ENCODE results near the gene ITGB4. TPM values are rescaled to one million over a fixed set of nuclear protein-coding genes. Genes with fewer than 3 reads are reported as not detected.

ITGB4 gene
- total RNA-seq: 0.28 TPM in 2 replicates

DNA sequence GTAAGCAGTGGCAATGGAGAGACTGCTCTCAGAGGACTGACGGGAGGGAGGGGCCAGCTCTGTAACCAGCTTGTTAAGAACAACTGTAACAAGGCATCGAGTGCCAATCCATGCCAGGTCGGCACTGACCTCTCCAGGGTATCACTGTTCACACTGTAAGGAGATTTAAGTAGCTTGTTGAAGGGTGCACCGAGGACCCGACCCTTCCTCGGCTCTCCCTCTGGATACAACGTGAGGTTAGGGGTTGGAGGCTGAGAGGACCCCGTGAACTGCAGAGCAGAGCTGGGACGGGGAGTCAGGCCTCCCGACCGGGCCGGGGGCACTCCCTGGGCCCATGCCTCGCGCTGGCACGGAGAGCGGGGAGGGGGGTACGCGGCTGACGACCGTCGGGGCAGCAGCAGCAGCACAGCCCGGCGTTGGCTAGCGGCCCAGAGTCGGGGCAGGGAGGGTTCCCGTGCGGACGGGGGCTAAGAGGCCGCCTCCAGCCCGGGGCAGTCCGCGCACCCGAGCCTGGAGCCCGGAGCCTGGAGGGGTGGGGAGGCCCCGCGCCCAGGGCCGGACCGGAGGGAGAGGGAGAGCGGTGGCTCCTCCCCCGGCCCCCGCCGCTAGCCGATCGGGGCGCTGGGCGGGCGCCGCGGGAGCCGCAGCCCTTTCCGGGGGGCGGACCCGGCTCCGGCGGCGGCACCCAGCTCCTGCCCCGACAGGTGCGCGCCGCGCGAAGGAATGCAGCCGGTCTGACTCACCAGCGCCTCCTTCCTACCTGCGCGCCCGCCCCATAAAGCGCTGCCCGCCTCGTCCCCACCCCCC lies at the start of gene ITGB4:
Gene ITGB4 (plus strand): TSS at position 804 of the 807 bp plus-strand sequence. CDS start 3,245 bp downstream, outside the sequence.

DNA sequence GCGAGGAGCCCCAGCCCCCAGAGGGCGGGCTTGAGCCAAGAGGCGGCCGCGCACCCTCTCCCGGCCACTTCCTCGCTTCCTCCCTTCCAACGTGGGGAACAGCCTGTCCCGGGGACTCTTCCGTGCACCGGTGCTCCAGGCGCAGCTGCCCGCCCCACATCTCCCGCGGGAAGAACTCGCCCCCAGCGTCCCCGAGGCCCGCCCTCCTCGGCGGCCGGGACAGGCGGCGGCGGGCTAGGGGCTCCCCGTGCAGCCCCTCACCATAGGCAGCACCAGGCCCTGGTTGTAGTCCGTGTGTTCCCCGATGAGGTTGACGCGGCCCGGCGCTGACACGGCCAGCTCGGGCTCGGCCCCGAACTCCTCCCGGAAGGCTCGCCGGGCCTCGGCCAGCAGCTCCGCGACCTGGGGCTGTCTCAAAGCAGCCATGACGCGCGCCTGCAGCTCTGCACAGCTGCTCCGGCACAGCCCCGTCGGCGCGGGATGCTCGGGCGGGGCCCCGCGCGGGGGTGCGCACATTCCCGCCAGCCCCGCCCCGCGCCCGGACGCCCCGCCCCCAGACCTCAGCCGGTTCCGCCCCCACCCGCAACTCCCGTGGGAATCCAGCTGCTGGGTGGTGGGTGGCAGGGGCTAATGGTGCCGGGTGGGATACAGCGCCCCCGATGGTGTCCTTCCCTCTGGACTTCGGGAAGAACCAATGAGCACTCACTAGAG lies 43.6 kb downstream of the ITGB4 start, which contains the start of gene GALK1:
Gene GALK1 (minus strand): TSS at position 482 of the 711 bp plus-strand sequence. CDS start 56 bp downstream, at position 426.

DNA sequence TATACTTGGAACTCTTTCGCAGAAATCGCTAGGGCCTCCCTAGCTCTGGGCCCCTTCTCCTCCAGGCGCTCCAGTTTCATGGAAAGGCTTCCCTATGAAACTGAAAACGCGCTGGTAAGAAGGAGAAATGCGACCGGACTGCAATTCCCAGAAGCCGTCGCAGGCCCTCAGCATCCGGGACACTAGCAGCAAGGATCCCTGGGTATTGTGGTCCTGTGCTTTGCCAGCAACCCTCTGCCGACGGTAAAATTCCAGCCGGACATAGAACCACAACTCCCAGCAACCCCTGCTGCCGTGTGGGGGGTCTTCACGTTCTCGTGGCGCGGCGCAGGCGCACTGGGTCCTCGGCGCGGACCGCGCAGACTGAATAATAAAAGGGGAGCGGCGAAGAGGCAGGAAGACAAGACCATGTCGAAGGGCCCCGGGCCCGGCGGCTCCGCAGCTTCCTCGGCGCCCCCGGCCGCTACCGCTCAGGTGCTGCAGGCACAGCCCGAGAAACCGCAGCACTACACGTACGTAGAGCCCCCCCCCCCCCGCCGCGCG lies 63.3 kb downstream of the ITGB4 start, which contains the start of gene UNK:
Gene UNK (plus strand): TSS at position 334 of the 543 bp plus-strand sequence. CDS start 75 bp downstream, at position 409.

Other genes with a start within 250 kb of the ITGB4 start
- 3.4 and 5.2 TPM in 2 replicates for gene CASKIN2, start 205.9 kb upstream of the ITGB4 start, total RNA-seq
- gene TSEN54, start 204.9 kb upstream of the ITGB4 start, total RNA-seq: 6.3 and 10.4 TPM in 2 replicates
- gene LLGL2, start 195.8 kb upstream of the ITGB4 start, total RNA-seq: 0.14 and 0.37 TPM in 2 replicates
- 2.0 and 3.9 TPM in 2 replicates for gene MYO15B, start 133.7 kb upstream of the ITGB4 start, total RNA-seq
- not detected in 2 replicates for gene SMIM5, start 88.0 kb upstream of the ITGB4 start, total RNA-seq
- 14.6 and 19.6 TPM in 2 replicates for gene RECQL5, start 54.3 kb upstream of the ITGB4 start, total RNA-seq
- gene SAP30BP, start 54.1 kb upstream of the ITGB4 start, total RNA-seq: 47.8 and 51.7 TPM in 2 replicates
- 43.2 and 49.0 TPM in 2 replicates for gene GALK1, start 43.7 kb downstream of the ITGB4 start, total RNA-seq
- gene UNK, start 63.3 kb downstream of the ITGB4 start, total RNA-seq: 10.0 and 15.1 TPM in 2 replicates
- gene UNC13D, start 122.9 kb downstream of the ITGB4 start, total RNA-seq: 0.46 and 0.57 TPM in 2 replicates
- 22.3 and 22.5 TPM in 2 replicates for gene WBP2, start 133.9 kb downstream of the ITGB4 start, total RNA-seq
- 12.3 and 14.1 TPM in 2 replicates for gene TRIM47, start 157.1 kb downstream of the ITGB4 start, total RNA-seq
- gene TRIM65, start 175.5 kb downstream of the ITGB4 start, total RNA-seq: 13.5 and 16.1 TPM in 2 replicates
- gene MRPL38, start 183.4 kb downstream of the ITGB4 start, total RNA-seq: 21.4 and 21.9 TPM in 2 replicates
- gene FBF1, start 219.6 kb downstream of the ITGB4 start, total RNA-seq: 8.8 and 15.0 TPM in 2 replicates